PFSK-1 (cell line): ENCODE measurements around the gene ERCC1.

Experiments
- FOXP2 ChIP-seq: optimal IDR thresholded peaks from 2 replicates; pipeline ENCODE3; 2011; ENCODE audit warnings: borderline replicate concordance, control low read depth, inconsistent platforms; ENCODE audit not compliant: insufficient read depth; ENCODE audit errors: extremely low read length, extremely low read depth
- POLR2AphosphoS5 ChIP-seq: IDR thresholded peaks from 2 replicates; pipeline ENCODE4 v1.6.1; 2012; ENCODE audit warnings: low read depth, mild to moderate bottlenecking, control low read depth, low read length, moderate library complexity
- SIN3A ChIP-seq: IDR thresholded peaks from 2 replicates; pipeline ENCODE4 v1.6.1; 2012; ENCODE audit warnings: mild to moderate bottlenecking, low read length, moderate library complexity, borderline replicate concordance; ENCODE audit not compliant: insufficient read depth
- TAF1 ChIP-seq: IDR thresholded peaks from 2 replicates; pipeline ENCODE4 v1.6.1; 2012; ENCODE audit warnings: low read length, control low read depth, borderline replicate concordance; ENCODE audit not compliant: insufficient read depth
- TF ChIP-seq, protein P1 (sequence below), 2 experiments: IDR thresholded peaks; 2 replicates each; pipeline versions ENCODE4 v1.6.1 to v1.8.0; 2011 to 2012; ENCODE audit warnings: low read depth in 2 of 2, low read length in 2 of 2, control low read depth in 1 of 2, inconsistent platforms in 1 of 2, mild to moderate bottlenecking in 1 of 2, moderate library complexity in 1 of 2; ENCODE audit not compliant: insufficient read depth in 1 of 2

ERCC1 gene

DNA sequence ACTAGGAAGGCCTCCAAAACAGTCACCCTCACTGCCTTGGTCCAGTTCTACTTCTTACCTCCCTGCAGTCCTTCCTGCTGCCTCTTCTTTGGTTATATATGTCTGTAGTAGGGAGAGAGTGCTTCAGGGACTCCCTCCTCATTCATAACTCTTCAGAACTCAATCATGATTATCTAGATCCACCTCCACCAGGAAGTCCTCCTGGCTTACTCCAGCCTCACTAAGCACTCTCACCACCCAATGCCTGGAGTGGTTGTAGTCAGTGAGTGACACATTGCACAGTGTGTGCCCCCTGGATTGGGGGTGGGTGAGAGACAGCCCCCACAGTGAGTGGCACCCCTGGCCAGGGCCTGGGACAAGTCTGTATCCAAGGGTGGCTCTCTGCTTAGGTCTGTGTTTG lies 34.1 kb upstream of the ERCC1 start:
- TF ChIP-seq TAF1 (no peak), SIN3A (no peak), POLR2AphosphoS5 (no peak), FOXP2 (no peak)
- TF ChIP-seq, protein P1, sequence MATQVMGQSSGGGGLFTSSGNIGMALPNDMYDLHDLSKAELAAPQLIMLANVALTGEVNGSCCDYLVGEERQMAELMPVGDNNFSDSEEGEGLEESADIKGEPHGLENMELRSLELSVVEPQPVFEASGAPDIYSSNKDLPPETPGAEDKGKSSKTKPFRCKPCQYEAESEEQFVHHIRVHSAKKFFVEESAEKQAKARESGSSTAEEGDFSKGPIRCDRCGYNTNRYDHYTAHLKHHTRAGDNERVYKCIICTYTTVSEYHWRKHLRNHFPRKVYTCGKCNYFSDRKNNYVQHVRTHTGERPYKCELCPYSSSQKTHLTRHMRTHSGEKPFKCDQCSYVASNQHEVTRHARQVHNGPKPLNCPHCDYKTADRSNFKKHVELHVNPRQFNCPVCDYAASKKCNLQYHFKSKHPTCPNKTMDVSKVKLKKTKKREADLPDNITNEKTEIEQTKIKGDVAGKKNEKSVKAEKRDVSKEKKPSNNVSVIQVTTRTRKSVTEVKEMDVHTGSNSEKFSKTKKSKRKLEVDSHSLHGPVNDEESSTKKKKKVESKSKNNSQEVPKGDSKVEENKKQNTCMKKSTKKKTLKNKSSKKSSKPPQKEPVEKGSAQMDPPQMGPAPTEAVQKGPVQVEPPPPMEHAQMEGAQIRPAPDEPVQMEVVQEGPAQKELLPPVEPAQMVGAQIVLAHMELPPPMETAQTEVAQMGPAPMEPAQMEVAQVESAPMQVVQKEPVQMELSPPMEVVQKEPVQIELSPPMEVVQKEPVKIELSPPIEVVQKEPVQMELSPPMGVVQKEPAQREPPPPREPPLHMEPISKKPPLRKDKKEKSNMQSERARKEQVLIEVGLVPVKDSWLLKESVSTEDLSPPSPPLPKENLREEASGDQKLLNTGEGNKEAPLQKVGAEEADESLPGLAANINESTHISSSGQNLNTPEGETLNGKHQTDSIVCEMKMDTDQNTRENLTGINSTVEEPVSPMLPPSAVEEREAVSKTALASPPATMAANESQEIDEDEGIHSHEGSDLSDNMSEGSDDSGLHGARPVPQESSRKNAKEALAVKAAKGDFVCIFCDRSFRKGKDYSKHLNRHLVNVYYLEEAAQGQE (IDR thresholded peaks at IDR 0.05; ENCODE audit: insufficient read depth in 1 of 2, low read depth in 2 of 2, low read length in 2 of 2) = no peak

- TF ChIP-seq POLR2AphosphoS5 = no peak
- TF ChIP-seq SIN3A = no peak
- no peak for TF ChIP-seq FOXP2
- TF ChIP-seq, protein P1 (IDR thresholded peaks at IDR 0.05; ENCODE audit: insufficient read depth in 1 of 2, low read depth in 2 of 2, low read length in 2 of 2) = no peak
- TF ChIP-seq TAF1 = no peak
These were observed 32.7 kb upstream of the ERCC1 start for GRCh38 chr19:45456500-45456815.

GRCh38 chr19:45455707-45456499 lies 32.2 kb upstream of the ERCC1 start:
- TF ChIP-seq, protein P1 (IDR thresholded peaks at IDR 0.05; ENCODE audit: insufficient read depth in 1 of 2, low read depth in 2 of 2, low read length in 2 of 2) = peak; percentile 62 to 67; a peak in 2 of 4 replicates
- peak; percentile 19 for TF ChIP-seq FOXP2
- TF ChIP-seq POLR2AphosphoS5 = no peak
- no peak for TF ChIP-seq TAF1
- peak; percentile 95; the same call in 1 of the 2 replicates for TF ChIP-seq SIN3A

- no peak for TF ChIP-seq TAF1
These were observed 28.2 kb upstream of the ERCC1 start for GRCh38 chr19:45451850-45452387.

- no peak for TF ChIP-seq FOXP2
- no peak for TF ChIP-seq TAF1
- no peak for TF ChIP-seq POLR2AphosphoS5
- TF ChIP-seq, protein P1 (IDR thresholded peaks at IDR 0.05; ENCODE audit: insufficient read depth in 1 of 2, low read depth in 2 of 2, low read length in 2 of 2) = 0 out of 4 replicates have a peak, but pooled peaks of 1 of the 2 experiments have one; percentile 32
- no peak for TF ChIP-seq SIN3A
These were observed 27.6 kb upstream of the ERCC1 start for GRCh38 chr19:45451131-45451849.
